Posterior vena cava (tissue), 2 donors: ENCODE measurements around the gene MNDA. TPM values are rescaled to one million over a fixed set of nuclear protein-coding genes. Genes with fewer than 3 reads are reported as not detected.
"Not testable (repeated sequence)": the region's sequence is repeated elsewhere in the genome, so short reads cannot be mapped to it uniquely, and the experiment has no call there.

Experiments used
- DNase-seq: peaks from one replicate; pipeline ENCODE4 v3.0.0-alpha.2; 2020; ENCODE audit warnings: low spot score
- intact Hi-C, 2 donors: fragments of 100-400 bp; cut with DNase I; formaldehyde crosslinking; loops; one replicate each; pipeline versions ENCODE4 v1.14.1 to v1.14.2; 2022 to 2023
- total RNA-seq, 2 donors: library from RNA; stranded (reverse); fragmentation: NEBNext Ultra II Directional; extraction: Animal tissue kit (Norgen Biotek cat#: 25700); gene quantifications; one replicate each; pipeline ENCODE4 v1.2.1, GENCODE V29; 2021
- donor health status: DM: yes; HTN: yes; CAD: no.
- donor health status: DM: yes; HTN: yes; CAD: no.

MNDA gene
- total RNA-seq, 2 donors from 2014 or later: 7.5 to 12.0 TPM

- DNase-seq: no peak
- intact Hi-C loops: no loop called here
Observed at GRCh38 chr1:158830074-158830677, 975 bp upstream of the MNDA start.

GRCh38 chr1:158833264-158833663 lies 2.1 kb downstream of the MNDA start:
- intact Hi-C loops: no loop called here
- no peak for DNase-seq

- no peak for DNase-seq
- intact Hi-C loops: no loop called here
Observed at GRCh38 chr1:158836038-158836437, 4.9 kb downstream of the MNDA start.

GRCh38 chr1:158838660-158839059 lies 7.5 kb downstream of the MNDA start:
- no peak for DNase-seq
- intact Hi-C loops: no loop called here

GRCh38 chr1:158839566-158839965 lies 8.4 kb downstream of the MNDA start:
- intact Hi-C loops: no loop called here
- no peak for DNase-seq

GRCh38 chr1:158840236-158840635 lies 9.1 kb downstream of the MNDA start:
- DNase-seq: no peak
- intact Hi-C loops: no loop called here

GRCh38 chr1:158864595-158864994 lies 33.4 kb downstream of the MNDA start:
- intact Hi-C loops: no loop called here
- peak; percentile 60 for DNase-seq

- intact Hi-C loops, DNase-seq: not testable (repeated sequence)
Observed at GRCh38 chr1:158870438-158870837, 39.3 kb downstream of the MNDA start.

GRCh38 chr1:158873141-158873540 lies 42.0 kb downstream of the MNDA start:
- DNase-seq: no peak
- intact Hi-C loops: no loop called here

- DNase-seq: no peak
- intact Hi-C loops: no loop called here
Observed at GRCh38 chr1:158893654-158894053, 62.5 kb downstream of the MNDA start.

- intact Hi-C loops: no loop called here
- DNase-seq: no peak
Observed at GRCh38 chr1:158898722-158899121, 67.6 kb downstream of the MNDA start.

Other genes with a start within 250 kb of the MNDA start
- not detected for gene OR10Z1, start 226.1 kb upstream of the MNDA start, total RNA-seq
- under 1 TPM; 0.56 to 0.62 TPM for gene SPTA1, start 144.6 kb upstream of the MNDA start, total RNA-seq
- not detected for gene OR6K2, start 130.7 kb upstream of the MNDA start, total RNA-seq
- gene OR6K3, start 110.6 kb upstream of the MNDA start, total RNA-seq: not detected
- not detected for gene OR6K6, start 76.6 kb upstream of the MNDA start, total RNA-seq
- not detected for gene OR6N1, start 59.2 kb upstream of the MNDA start, total RNA-seq
- gene OR6N2, start 50.1 kb upstream of the MNDA start, total RNA-seq: not detected
- gene PYHIN1, start 100.2 kb downstream of the MNDA start, total RNA-seq: 1 to 10 TPM; 1.6 to 3.4 TPM
- gene IFI16, start 178.6 kb downstream of the MNDA start, total RNA-seq: 10 to 100 TPM; 99.0 to 99.6 TPM
- gene AIM2, start 245.4 kb downstream of the MNDA start, total RNA-seq: 1 to 10 TPM; 1.4 to 1.5 TPM